SIG-M5 treated with dmso at 0.1 percent for 504 hours (cell line): ENCODE measurements around the gene NT5C.
"Not testable (repeated sequence)": the region's sequence is repeated elsewhere in the genome, so short reads cannot be mapped to it uniquely, and the experiment has no call there.

Experiments used
- DNase-seq: peaks from one replicate; lab custom pipeline; 2025; ENCODE audit not compliant: unreplicated experiment; lab: John Stamatoyannopoulos, UW

The NT5C gene

DNA sequence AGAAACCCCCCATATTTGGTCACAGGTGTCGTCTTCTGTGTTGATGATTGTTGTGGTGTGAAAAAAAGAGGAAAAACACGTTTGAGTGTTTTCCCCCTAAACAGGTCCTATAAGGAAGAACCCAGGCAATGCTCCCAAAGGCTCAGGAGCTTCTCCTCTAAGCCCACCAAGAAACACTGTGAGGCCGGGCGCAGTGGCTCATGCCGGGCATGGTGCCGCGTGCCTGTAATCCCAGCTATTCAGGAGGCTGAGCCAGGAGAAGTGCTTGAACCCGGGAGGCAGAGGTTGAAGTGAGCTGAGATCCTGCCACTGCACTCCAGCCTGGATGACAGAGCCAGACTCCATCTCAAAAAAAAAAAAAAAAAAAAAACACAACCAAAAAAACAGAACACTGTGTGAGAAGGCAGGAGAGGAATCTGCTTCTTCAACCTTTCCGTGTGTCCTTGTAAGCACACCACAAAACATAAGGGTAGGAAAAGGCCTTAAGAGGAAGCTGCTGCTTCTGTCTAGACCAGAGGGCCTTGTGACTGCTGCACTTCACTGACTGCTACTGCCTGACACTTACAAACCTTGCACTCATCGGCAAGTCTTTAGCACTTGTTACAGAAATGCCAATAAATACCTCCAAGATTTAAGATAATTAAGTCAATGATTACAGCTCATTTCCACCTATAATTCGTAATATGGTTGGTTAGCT, 13.4 kb upstream of the NT5C start:
- DNase-seq, result no peak

- no peak for DNase-seq
These were observed 10.9 kb upstream of the NT5C start for GRCh38 chr17:75142236-75142971.

DNA sequence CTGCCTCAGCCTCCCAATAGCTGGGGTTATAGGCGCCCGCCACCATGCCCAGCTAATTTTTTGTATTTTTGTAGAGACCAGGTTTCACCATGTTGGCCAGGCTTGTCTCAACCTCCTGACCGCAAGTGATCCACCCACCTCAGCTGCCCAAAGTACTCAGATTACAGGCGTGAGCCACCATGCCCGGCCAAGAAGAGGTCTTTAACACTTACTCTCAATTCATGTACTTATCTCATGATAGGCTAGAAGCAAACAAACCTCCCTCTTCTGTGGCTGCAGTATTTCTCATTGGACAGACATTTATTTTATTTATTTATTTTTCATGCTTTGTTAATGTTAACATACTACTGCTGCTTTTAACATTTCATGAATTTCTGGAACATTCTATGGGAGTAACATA, 7.0 kb upstream of the NT5C start:
- no peak for DNase-seq

DNA sequence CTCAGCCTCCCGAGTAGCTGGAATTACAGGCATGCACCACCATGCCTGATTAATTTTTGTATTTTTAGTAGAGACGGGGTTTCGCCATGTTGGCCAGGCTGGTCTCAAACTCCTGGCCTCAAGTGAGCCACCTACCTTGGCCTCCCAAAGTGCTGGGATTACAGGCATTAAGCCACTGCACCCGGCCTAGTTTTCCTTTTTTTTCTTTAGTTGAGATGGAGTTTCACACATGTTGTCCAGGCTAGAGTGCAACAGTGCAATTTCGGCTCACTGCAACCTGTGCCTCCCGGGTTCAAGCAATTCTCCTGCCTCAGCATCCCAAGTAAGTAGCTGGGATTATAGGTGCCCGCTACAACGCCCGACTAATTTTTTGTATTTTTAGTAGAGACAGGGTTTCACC, 6.2 kb upstream of the NT5C start:
- not testable (repeated sequence) for DNase-seq

DNA sequence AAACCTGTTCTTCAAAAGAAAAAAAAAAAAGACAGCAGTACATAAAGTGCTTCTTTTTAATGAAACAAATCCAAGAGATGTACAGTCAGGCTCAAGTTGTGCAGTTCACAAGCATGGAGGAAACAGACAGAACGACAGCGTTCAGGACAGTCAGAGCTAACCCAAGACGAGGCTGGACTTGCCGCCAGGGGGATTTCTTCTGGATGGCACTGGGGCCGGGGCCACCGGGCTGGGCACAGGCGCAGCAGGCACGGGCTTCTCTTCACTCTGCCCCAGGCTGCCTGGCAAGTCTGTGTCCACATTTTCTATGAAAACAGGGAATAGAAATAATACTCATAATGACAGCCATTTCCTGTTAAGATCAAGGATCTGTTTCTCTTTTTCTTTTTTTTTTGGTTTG, 4.4 kb upstream of the NT5C start:
- no peak for DNase-seq

GRCh38 chr17:75135452-75135851, 3.9 kb upstream of the NT5C start:
- no peak for DNase-seq

- not testable (repeated sequence) for DNase-seq
These were observed 2.2 kb upstream of the NT5C start for GRCh38 chr17:75133607-75134347.

- no peak for DNase-seq
These were observed 1.5 kb upstream of the NT5C start for GRCh38 chr17:75133001-75133400.

DNA sequence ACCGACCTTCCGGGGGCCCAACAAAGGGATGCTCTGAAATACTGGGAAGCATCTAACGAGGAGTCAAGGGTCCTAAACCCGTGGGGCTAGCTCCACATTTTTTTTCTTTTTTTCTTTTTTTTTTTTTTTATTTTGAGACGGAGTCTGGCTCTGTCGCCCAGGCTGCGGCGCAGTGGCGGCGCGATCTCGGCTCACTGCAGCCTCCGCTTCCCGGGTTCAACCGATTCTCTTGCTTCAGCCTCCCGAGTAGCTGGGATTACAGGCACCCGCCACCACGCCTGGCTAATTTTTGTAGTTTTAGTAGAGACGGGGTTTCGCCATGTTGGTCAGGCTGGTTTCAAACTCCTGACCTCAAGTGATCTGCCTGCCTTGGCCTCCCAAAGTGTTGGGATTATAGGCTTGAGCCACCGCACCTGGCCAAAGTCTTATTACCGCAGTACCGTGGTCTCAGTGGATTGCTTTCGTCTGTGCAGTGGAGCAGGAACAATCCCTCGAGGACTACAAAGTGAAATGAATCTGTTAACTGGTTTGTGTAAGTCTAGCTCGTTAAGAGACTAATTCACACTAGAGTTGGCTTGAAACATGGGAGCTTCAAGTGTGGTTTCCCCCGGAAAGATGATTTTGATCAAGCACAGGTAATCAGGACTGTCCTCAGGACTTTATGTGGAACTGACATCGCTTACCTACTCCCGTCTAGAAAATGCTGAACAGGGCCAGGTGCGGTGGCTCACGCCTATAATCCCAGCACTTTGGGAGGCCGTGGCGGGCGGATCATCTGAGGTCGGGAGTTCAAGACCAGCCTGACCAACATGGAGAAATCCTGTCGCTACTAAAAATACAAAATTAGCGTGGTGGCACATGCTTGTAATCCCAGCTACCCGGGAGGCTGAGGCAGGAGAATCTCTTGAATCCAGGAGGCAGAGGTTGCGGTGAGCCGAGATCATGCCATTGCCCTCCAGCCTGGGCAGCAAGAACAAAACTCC, 767 bp upstream of the NT5C start:
- not testable (repeated sequence) for DNase-seq

GRCh38 chr17:75130632-75131277, 787 bp downstream of the NT5C start:
- DNase-seq, result peak; percentile 74

DNA sequence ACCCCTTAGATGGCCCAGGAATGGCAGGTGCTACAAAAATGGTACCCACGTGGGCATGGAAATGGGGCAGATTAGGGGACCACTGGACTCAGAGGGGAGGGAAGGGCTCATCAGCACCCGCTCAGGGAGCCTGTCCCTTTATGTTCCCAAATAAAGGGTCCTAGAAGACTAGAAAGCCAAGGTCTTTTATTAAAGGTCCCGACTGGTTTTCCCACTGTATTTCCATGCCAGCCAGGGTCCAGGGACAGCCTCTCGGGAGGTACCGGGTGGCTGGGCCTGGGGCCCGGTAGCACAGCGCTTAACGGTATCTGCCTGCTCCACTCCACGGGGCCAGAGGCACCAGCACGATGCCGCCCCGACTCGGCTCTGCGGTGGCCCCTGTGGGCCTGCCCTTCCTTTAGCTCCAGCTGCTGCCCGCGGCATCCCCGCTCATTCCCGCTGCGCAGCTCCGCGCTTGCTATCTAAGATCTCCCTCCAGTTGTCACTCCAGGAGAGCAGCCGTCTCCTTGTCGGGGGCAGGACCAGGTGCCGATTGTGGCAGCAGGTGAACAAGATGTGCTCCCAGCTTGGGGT, 1.4 kb downstream of the NT5C start:
- DNase-seq, result no peak

GRCh38 chr17:75129576-75129975, 2.0 kb downstream of the NT5C start:
- DNase-seq, result no peak

- no peak for DNase-seq
These were observed 2.6 kb downstream of the NT5C start for GRCh38 chr17:75128694-75129505.

DNA sequence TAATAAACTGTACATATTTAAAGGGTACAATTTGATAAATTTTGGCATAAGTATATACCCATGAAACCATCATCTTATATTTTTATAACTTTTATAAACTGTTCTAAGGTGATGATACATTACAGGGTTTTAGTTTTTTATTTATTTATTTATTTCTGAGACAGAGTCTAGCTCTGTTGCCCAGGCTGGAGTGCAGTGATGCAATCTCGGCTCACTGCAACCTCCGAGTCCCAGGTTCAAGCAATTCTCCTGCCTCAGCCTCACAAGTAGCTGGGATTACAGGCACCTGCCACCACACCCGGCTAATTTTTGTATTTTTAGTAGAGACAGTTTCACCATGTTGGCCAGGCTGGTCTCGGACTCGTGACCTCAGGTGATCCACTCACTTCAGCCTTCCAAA, 3.6 kb downstream of the NT5C start:
- not testable (repeated sequence) for DNase-seq

DNA sequence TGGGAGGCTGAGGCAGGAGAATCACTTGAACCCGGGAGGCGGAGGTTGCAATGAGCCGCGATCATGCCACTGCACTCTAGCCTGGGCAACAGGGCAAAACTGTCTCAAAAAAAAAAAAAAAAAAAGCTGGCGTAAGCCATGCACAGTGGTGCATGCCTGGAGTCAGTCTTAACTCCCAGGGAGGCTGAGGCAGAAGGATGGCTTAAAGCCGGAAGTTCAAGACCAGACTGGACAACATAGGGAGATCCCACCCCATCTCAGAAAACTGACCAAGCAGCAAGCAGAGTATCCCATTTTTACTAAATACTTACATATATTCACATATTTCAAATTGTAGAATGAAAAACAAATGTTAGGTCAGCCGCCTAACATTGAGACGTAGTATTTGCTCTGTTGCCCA, 4.6 kb downstream of the NT5C start:
- DNase-seq, result no peak

- no peak for DNase-seq
These were observed 5.6 kb downstream of the NT5C start for GRCh38 chr17:75125984-75126383.

GRCh38 chr17:75124819-75125162, 6.8 kb downstream of the NT5C start:
- DNase-seq, result no peak

DNA sequence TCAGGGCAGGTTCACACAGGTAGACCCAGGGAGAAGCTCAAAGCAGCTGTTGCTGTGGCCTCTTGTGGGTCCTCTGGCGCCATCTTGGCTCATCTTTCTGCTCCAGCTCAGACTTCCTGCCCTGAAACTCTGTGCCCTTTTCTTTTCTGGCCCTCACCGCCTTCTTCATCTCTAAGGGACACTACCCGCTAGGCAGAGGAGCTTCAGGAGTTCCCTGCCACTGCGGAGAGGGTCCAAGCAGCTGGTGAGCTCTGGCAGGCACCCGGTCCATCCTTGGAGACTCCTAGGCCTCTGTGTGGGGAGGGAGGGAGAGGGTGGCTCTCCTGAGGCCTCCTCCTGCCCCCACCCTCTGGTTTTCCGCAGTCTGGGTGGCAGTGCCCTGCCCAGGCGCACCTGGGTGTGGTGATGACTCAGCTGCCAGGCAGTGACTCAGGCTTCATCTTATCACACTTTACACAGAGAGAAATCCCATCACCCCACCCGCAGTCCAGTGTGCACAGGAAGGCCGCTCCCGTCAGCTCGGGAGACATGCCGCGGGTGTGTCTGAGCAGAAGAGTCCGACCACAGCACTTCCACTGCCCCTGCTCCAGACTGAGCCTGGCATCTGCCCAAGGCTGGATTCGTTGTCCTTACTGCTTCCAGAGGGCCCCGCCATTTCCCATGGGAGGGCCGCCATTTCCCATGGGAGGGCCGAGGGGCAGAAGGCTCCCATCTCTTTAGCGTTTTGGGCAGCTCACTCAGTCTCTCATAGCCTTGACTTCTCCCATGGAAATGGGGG, 7.3 kb downstream of the NT5C start:
- peak; percentile 40 for DNase-seq
